MM.1S (cell line): ENCODE results near the gene GMPR2.

Experiments used
- DNase-seq: peaks from one replicate; pipeline ENCODE4 v3.0.0-alpha.2; 2015
- H2AFZ ChIP-seq: fragments of 300-600 bp; sonication (generic); 2 replicates; pipeline ENCODE4 v1.6.0; 2016; ENCODE audit warnings: antibody characterized with exemption, low read length
- H3F3A ChIP-seq: fragments of 300-600 bp; sonication (generic); 2 replicates; pipeline ENCODE4 v1.6.1; 2016; ENCODE audit warnings: mild to moderate bottlenecking, antibody characterized with exemption, low read length, moderate library complexity, mixed read lengths; ENCODE audit not compliant: insufficient read depth
- H3K27ac ChIP-seq: fragments of 300-600 bp; sonication (generic); 2 replicates; pipeline ENCODE4 v1.5.1; 2016; ENCODE audit warnings: mild to moderate bottlenecking, low read length
- H3K27me3 ChIP-seq: fragments of 300-600 bp; sonication (generic); replicated peaks from 2 replicates; pipeline ENCODE4 v1.6.0; 2016; ENCODE audit warnings: low read length; ENCODE audit not compliant: insufficient read depth
- H3K36me3 ChIP-seq: fragments of 300-600 bp; sonication (generic); replicated peaks from 2 replicates; pipeline ENCODE4 v1.6.1; 2016; ENCODE audit warnings: mild to moderate bottlenecking, low read length, mixed read lengths; ENCODE audit not compliant: insufficient read depth
- H3K4me1 ChIP-seq: fragments of 300-600 bp; sonication (generic); 2 replicates; pipeline ENCODE4 v1.6.1; 2016; ENCODE audit warnings: low read length, mixed read lengths
- H3K4me2 ChIP-seq: fragments of 300-600 bp; sonication (generic); 2 replicates; pipeline ENCODE4 v1.6.0; 2016; ENCODE audit warnings: low read depth, low read length
- H3K4me3 ChIP-seq: fragments of 300-600 bp; sonication (generic); 2 replicates; pipeline ENCODE4 v1.5.1; 2016; ENCODE audit warnings: low read length, mixed read lengths
- H3K79me2 ChIP-seq: fragments of 300-600 bp; sonication (generic); 2 replicates; pipeline ENCODE4 v1.6.1; 2016; ENCODE audit warnings: mixed run types, low read length, mixed read lengths
- H3K9ac ChIP-seq: fragments of 300-600 bp; sonication (generic); 2 replicates; pipeline ENCODE4 v1.6.1; 2016; ENCODE audit warnings: low read length, mixed read lengths
- H3K9me2 ChIP-seq: fragments of 300-600 bp; sonication (generic); replicated peaks from 2 replicates; pipeline ENCODE4 v1.6.1; 2016; ENCODE audit warnings: mild to moderate bottlenecking, low read length, mixed read lengths; ENCODE audit not compliant: insufficient read depth
- H3K9me3 ChIP-seq: fragments of 300-600 bp; sonication (generic); replicated peaks from 2 replicates; pipeline ENCODE4 v1.6.1; 2016; ENCODE audit warnings: mild to moderate bottlenecking, low read length, mixed read lengths; ENCODE audit not compliant: insufficient read depth
- H4K20me1 ChIP-seq: fragments of 300-600 bp; sonication (generic); 2 replicates; pipeline ENCODE4 v1.6.1; 2016; ENCODE audit warnings: mild to moderate bottlenecking, low read length, moderate library complexity, mixed read lengths; ENCODE audit not compliant: insufficient read depth
- EZH2 ChIP-seq: fragments of 300-600 bp; sonication (generic); optimal IDR thresholded peaks from 2 replicates; pipeline ENCODE3; 2017; ENCODE audit warnings: low read depth, mild to moderate bottlenecking, antibody characterized with exemption, low read length, mixed read lengths
- EZH2phosphoT487 ChIP-seq: fragments of 300-600 bp; sonication (generic); IDR thresholded peaks from 2 replicates; pipeline ENCODE4 v1.6.1; 2018; ENCODE audit warnings: antibody characterized with exemption, low read length
- TF ChIP-seq, protein P1 (sequence below): fragments of 300-600 bp; sonication (generic); IDR thresholded peaks from 2 replicates; pipeline ENCODE4 v1.5.1; 2016; ENCODE audit warnings: antibody characterized with exemption, low read length, mixed read lengths

Gene GMPR2

DNA sequence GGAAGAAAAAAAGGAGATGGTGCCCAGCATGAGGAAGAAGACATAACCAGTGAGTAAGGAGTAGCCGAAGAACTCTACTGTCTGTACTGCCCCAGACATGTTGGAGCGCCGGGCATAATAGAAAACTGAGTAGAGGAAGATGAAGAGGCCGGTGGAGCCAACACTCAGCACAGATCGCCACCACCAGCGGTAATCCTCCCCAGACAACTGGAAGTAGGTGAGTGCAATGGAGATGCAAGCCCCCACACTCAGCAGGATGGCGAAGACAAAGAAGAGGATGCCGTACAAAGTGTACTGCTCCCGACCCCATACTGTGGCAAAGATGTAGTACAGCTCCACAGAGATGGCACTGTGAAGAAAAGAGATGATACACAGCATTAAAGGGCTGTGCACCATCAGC lies 43.3 kb upstream of the GMPR2 start:
- no peak for DNase-seq
- H2AFZ ChIP-seq, result no peak overlapping the region
- no peaks in the 10 kb centered on the region for H3K27me3 ChIP-seq
- H3K9me3 ChIP-seq, result no peaks in the 10 kb centered on the region
- peaks cover 14% of the 10 kb centered on the region for H3F3A ChIP-seq
- no peaks in the 10 kb centered on the region for H4K20me1 ChIP-seq
- peaks cover 7% of the 10 kb centered on the region; the same call in 1 of the 2 replicates for H3K4me1 ChIP-seq
- no peak overlapping the region; the same call in 1 of the 2 replicates for H3K9ac ChIP-seq
- H3K4me3 ChIP-seq, result no peak overlapping the region
- peak overlapping the region; percentile 21; the same call in 1 of the 2 replicates for H3K27ac ChIP-seq
- no peaks in the 10 kb centered on the region for H3K36me3 ChIP-seq
- peaks cover 18% of the 10 kb centered on the region for H3K79me2 ChIP-seq
- 0 out of 2 replicates have a peak overlapping the region, but pooled peaks have one; percentile 68 for H3K4me2 ChIP-seq
- no peaks in the 10 kb centered on the region for H3K9me2 ChIP-seq
- TF ChIP-seq, protein P1, sequence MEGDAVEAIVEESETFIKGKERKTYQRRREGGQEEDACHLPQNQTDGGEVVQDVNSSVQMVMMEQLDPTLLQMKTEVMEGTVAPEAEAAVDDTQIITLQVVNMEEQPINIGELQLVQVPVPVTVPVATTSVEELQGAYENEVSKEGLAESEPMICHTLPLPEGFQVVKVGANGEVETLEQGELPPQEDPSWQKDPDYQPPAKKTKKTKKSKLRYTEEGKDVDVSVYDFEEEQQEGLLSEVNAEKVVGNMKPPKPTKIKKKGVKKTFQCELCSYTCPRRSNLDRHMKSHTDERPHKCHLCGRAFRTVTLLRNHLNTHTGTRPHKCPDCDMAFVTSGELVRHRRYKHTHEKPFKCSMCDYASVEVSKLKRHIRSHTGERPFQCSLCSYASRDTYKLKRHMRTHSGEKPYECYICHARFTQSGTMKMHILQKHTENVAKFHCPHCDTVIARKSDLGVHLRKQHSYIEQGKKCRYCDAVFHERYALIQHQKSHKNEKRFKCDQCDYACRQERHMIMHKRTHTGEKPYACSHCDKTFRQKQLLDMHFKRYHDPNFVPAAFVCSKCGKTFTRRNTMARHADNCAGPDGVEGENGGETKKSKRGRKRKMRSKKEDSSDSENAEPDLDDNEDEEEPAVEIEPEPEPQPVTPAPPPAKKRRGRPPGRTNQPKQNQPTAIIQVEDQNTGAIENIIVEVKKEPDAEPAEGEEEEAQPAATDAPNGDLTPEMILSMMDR, result no peak
- TF ChIP-seq EZH2phosphoT487, result no peak
- TF ChIP-seq EZH2, result no peak

DNA sequence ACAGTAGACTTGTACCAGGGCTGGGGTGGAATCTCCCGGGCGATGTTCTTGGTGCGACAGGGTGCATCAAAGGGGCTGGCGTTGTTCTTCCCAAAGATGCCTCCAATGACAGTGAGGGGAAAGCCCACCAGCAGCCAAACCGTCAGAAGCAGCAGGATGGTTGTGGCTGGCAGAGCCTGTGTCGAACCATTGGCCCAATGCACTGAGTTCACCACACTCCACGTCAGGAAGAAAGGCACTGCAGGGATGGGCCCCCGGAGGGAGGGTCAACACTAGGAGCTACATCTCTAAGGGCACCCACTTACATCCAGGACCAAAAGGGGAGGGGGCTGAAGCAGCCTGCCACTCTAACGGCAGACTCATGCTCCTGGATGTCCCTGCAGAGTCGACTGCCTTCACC lies 42.3 kb upstream of the GMPR2 start:
- no peak overlapping the region for H3K9ac ChIP-seq
- no peaks in the 10 kb centered on the region for H4K20me1 ChIP-seq
- DNase-seq, result no peak
- no peak overlapping the region for H3K4me2 ChIP-seq
- H3K9me3 ChIP-seq, result no peaks in the 10 kb centered on the region
- no peak overlapping the region for H3K27ac ChIP-seq
- H3K79me2 ChIP-seq, result peaks cover 26% of the 10 kb centered on the region
- peaks cover 10% of the 10 kb centered on the region; the same call in 1 of the 2 replicates for H3K4me1 ChIP-seq
- H3F3A ChIP-seq, result peaks cover 14% of the 10 kb centered on the region
- H3K4me3 ChIP-seq, result no peak overlapping the region
- H3K9me2 ChIP-seq, result no peaks in the 10 kb centered on the region
- TF ChIP-seq, protein P1, result no peak
- H3K27me3 ChIP-seq, result no peaks in the 10 kb centered on the region
- no peaks in the 10 kb centered on the region for H3K36me3 ChIP-seq
- no peak overlapping the region for H2AFZ ChIP-seq

DNA sequence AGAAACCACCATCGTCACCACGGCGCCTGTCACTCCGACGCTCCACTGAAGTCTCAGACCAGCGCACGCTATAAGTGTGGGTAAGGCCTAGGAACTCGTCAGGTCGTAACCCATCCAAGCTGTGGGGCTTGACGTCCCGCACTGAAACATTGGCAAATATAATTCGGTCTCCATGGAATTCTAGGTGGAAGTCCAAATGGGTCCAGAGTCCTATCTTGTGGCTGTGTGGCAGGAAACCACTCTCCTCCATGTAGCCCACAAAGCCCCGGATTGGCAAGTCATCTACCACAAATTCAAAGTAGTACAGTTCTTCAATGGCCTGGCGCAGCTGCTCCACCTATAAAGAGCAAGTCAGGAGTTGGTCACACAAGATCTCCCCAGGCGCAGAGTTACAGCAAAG lies 39.8 kb upstream of the GMPR2 start:
- Histone ChIP-seq H3K9ac (no peak overlapping the region), H2AFZ (no peak overlapping the region), H4K20me1 (no peaks in the 10 kb centered on the region), H3K4me1 (peaks cover 5% of the 10 kb centered on the region; the same call in 1 of the 2 replicates), H3K36me3 (no peaks in the 10 kb centered on the region), H3K27ac (no peak overlapping the region), H3K9me3 (no peaks in the 10 kb centered on the region), H3K4me3 (no peak overlapping the region), H3F3A (peaks cover 20% of the 10 kb centered on the region), H3K79me2 (peaks cover 23% of the 10 kb centered on the region), H3K9me2 (no peaks in the 10 kb centered on the region), H3K4me2 (no peak overlapping the region), H3K27me3 (no peaks in the 10 kb centered on the region)
- TF ChIP-seq, protein P1, result no peak
- TF ChIP-seq EZH2 (no peak), EZH2phosphoT487 (no peak)
- DNase-seq, result no peak
